Thoracic aorta (tissue), 2 donors: Measurements from ENCODE around the gene CACNA1E. TPM values are rescaled to one million over a fixed set of nuclear protein-coding genes. Genes with fewer than 3 reads are reported as not detected.

ENCODE experiments used
- ATAC-seq: fragments of 150-250 bp; one replicate; pipeline ENCODE4 v1.8.0; 2017; ENCODE audit warnings: low read depth; ENCODE audit not compliant: insufficient number of reproducible peaks, low FRiP score
- DNase-seq: peaks from one replicate; pipeline ENCODE4 v3.0.0-alpha.2; 2020; ENCODE audit warnings: low spot score
- H3K27ac ChIP-seq, 2 donors: fragments of 200-600 bp; sonication (generic); 1 replicate in 1 of 2; 2 replicates in 1 of 2; pipeline ENCODE4 v1.5.1; 2016; ENCODE audit warnings: mild to moderate bottlenecking in 2 of 2, moderate library complexity in 2 of 2
- H3K27me3 ChIP-seq: fragments of 200-600 bp; sonication (generic); replicated peaks from 2 replicates; pipeline ENCODE4 v1.6.0; 2016; ENCODE audit warnings: mild to moderate bottlenecking; ENCODE audit not compliant: insufficient read depth
- H3K36me3 ChIP-seq: fragments of 200-600 bp; sonication (generic); one replicate; pipeline ENCODE4 v1.5.1; 2016
- H3K4me1 ChIP-seq, 2 donors: fragments of 200-600 bp; sonication (generic); 1 replicate in 1 of 2; 2 replicates in 1 of 2; pipeline versions ENCODE4 v1.5.1 to v1.6.0; 2016; ENCODE audit warnings: low read depth in 2 of 2, mild to moderate bottlenecking in 1 of 2; ENCODE audit not compliant: control insufficient read depth in 1 of 2
- H3K4me3 ChIP-seq: fragments of 200-600 bp; sonication (generic); 2 replicates; pipeline ENCODE4 v1.5.1; 2016; ENCODE audit warnings: mild to moderate bottlenecking
- H3K9me3 ChIP-seq: fragments of 200-600 bp; sonication (generic); 2 replicates; pipeline ENCODE4 v1.5.1; 2016
- total RNA-seq, 2 donors: library from RNA; depleted of rRNA; stranded (reverse); fragments of >200 nt; gene quantifications; one replicate each; pipeline versions ENCODE4 v1.1.0 to v1.2.3, GENCODE V29; 2016
- TF ChIP-seq, protein P1 (sequence below): fragments of 200-600 bp; sonication (generic); IDR thresholded peaks from one replicate; pipeline ENCODE4 v1.5.1; 2019; ENCODE audit warnings: antibody characterized with exemption

CACNA1E gene
- total RNA-seq, 2 donors from 2014 or later, result not detected

DNA sequence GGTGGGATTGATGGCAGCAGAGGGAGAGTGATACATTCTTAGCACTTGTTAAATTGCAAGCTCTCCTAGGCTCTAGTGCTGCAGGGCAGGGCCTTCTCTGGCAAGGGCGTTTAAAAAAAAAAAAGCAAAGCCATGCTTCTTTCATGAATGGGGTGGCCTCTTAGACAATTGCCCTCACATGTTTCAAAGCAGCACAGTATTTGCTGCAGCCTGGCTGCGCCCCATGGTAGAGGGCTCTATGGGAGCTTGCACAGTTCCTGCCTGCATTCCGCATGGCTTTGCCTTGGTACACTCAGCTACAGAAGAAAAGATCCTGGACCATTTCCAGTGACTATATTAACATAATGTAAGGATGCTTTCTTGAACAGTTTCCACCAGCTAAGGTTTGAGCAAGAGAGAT lies 311.0 kb downstream of the CACNA1E start:
- Histone ChIP-seq H3K9me3 (no peaks in the 10 kb centered on the region), H3K27me3 (no peaks in the 10 kb centered on the region)
- ATAC-seq, result no peak

DNA sequence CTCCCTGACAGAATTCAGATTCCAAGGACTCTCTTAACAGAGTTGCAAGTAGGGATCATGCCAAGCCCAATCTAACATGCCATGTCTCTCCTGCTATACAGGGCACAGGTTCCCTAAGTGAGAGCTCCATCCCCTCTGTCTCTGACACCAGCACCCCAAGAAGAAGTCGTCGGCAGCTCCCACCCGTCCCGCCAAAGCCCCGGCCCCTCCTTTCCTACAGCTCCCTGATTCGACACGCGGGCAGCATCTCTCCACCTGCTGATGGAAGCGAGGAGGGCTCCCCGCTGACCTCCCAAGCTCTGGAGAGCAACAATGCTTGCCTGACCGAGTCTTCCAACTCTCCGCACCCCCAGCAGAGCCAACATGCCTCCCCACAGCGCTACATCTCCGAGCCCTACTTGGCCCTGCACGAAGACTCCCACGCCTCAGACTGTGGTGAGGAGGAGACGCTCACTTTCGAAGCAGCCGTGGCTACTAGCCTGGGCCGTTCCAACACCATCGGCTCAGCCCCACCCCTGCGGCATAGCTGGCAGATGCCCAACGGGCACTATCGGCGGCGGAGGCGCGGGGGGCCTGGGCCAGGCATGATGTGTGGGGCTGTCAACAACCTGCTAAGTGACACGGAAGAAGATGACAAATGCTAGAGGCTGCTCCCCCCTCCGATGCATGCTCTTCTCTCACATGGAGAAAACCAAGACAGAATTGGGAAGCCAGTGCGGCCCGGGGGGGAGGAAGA lies 315.0 kb downstream of the CACNA1E start:
- Histone ChIP-seq H3K4me1 (no peaks in the 10 kb centered on the region), H3K36me3 (no peaks in the 10 kb centered on the region), H3K4me3 (no peak overlapping the region), H3K27ac (no peak overlapping the region), H3K27me3 (no peaks in the 10 kb centered on the region), H3K9me3 (no peaks in the 10 kb centered on the region)
- TF ChIP-seq, protein P1, sequence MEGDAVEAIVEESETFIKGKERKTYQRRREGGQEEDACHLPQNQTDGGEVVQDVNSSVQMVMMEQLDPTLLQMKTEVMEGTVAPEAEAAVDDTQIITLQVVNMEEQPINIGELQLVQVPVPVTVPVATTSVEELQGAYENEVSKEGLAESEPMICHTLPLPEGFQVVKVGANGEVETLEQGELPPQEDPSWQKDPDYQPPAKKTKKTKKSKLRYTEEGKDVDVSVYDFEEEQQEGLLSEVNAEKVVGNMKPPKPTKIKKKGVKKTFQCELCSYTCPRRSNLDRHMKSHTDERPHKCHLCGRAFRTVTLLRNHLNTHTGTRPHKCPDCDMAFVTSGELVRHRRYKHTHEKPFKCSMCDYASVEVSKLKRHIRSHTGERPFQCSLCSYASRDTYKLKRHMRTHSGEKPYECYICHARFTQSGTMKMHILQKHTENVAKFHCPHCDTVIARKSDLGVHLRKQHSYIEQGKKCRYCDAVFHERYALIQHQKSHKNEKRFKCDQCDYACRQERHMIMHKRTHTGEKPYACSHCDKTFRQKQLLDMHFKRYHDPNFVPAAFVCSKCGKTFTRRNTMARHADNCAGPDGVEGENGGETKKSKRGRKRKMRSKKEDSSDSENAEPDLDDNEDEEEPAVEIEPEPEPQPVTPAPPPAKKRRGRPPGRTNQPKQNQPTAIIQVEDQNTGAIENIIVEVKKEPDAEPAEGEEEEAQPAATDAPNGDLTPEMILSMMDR, result no peak
- no peak for ATAC-seq
- DNase-seq, result no peak

More for the DNA sequence above, 311.0 kb downstream of the CACNA1E start:
- TF ChIP-seq, protein P1, result no peak
- H3K36me3 ChIP-seq, result no peaks in the 10 kb centered on the region
- H3K27ac ChIP-seq, result no peak overlapping the region
- H3K4me3 ChIP-seq, result no peak overlapping the region
- DNase-seq, result no peak
- H3K4me1 ChIP-seq, result no peaks in the 10 kb centered on the region

DNA sequence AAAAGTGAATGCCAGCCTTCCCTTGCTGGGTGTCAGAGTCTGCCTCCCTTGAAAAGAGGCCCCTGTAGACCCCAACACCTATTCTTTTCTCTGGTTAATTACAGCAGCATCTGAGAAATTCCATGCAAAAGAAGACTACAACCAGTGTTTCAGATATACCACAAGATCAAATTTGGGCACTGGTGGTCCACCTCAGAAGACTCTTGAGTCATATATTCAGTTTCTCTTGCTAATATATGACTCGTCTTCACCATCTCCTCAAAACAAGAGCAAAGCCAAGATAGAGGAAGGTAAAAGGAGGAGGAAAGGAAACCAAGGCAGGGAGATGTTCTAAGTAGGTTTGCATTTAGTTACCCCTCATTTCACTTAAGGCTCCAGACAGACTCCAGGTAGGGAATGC lies 318.3 kb downstream of the CACNA1E start:
- Histone ChIP-seq H3K36me3 (no peaks in the 10 kb centered on the region), H3K27ac (no peak overlapping the region), H3K9me3 (no peaks in the 10 kb centered on the region), H3K4me1 (no peaks in the 10 kb centered on the region), H3K27me3 (no peaks in the 10 kb centered on the region), H3K4me3 (no peak overlapping the region)
- no peak for ATAC-seq
- no peak for DNase-seq
- TF ChIP-seq, protein P1, result no peak

DNA sequence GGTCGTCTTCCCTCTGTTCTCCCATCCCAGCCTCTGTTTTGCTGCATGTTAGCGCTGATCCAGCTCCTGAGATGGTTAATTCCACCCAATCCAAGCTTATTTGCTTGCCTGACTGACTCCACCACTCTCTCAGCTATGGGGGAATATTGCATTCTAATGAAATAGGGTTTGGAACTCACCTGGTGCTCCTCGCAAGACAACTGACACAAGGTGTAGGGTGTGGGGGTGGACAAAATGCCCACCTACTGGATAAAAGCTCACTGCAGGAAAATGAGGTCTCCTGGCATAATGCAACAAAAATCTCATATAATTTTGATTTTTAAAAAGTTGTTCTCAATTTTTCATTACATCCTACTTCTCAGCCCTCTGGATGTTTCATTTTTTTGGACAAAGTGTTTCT lies 319.1 kb downstream of the CACNA1E start:
- Histone ChIP-seq H3K27me3 (no peaks in the 10 kb centered on the region), H3K9me3 (no peaks in the 10 kb centered on the region), H3K4me3 (no peak overlapping the region), H3K36me3 (no peaks in the 10 kb centered on the region), H3K4me1 (no peaks in the 10 kb centered on the region), H3K27ac (no peak overlapping the region)
- ATAC-seq, result no peak
- no peak for DNase-seq
- TF ChIP-seq, protein P1, result no peak

DNA sequence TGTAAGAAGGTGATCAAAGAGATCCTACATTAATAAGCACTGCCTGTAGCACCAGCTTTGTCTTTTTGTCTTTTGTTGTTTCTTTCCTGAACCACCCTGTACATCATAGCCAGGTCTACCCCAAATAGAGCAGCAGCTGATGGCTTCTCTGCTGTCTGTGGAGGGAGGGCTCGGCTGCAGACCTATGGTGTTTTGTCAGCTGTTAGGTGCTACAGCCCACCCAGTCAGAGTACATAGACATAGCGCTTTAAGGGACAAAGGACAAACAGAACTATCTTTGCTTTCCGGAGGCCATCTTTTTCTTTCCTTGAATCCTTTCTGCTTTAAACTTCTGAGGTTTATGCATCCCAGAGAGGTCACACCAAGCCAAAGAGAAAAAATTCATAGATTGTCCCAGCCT lies 320.1 kb downstream of the CACNA1E start:
- Histone ChIP-seq H3K4me1 (no peaks in the 10 kb centered on the region), H3K9me3 (no peaks in the 10 kb centered on the region), H3K36me3 (no peaks in the 10 kb centered on the region), H3K27ac (no peak overlapping the region), H3K27me3 (no peaks in the 10 kb centered on the region), H3K4me3 (no peak overlapping the region)
- TF ChIP-seq, protein P1, result no peak
- DNase-seq (no peak), ATAC-seq (no peak)
